Fibroblast of upper back skin (primary cell): ENCODE data around the gene CSN3.
"Not testable (repeated sequence)": the region's sequence is repeated elsewhere in the genome, so short reads cannot be mapped to it uniquely, and the experiment has no call there.

ENCODE experiments used
- DNase-seq: peaks from one replicate; pipeline ENCODE4 v3.0.0-alpha.2; 2013

Gene CSN3

GRCh38 chr4:70242297-70242696 is at the start of gene CSN3:
TSS of gene CSN3 (plus strand) at chr4:70242597. CDS start at chr4:70244820, 2,223 bp downstream.
- not testable (repeated sequence) for DNase-seq

GRCh38 chr4:70192895-70193294 is 49.5 kb upstream of the CSN3 start:
- no peak for DNase-seq

- DNase-seq, result no peak
These were observed 47.0 kb upstream of the CSN3 start, which contains the start of gene ODAM for GRCh38 chr4:70195425-70195824. TSS of gene ODAM (plus strand) at chr4:70195725. CDS start at chr4:70196544, 819 bp downstream.

GRCh38 chr4:70196857-70197256 is 45.5 kb upstream of the CSN3 start:
- no peak for DNase-seq

- no peak for DNase-seq
These were observed 44.6 kb upstream of the CSN3 start for GRCh38 chr4:70197842-70198241.

- DNase-seq, result no peak
These were observed 38.8 kb upstream of the CSN3 start for GRCh38 chr4:70203601-70204000.

GRCh38 chr4:70212752-70213151 is 29.6 kb upstream of the CSN3 start:
- not testable (repeated sequence) for DNase-seq

- DNase-seq, result not testable (repeated sequence)
These were observed 26.3 kb upstream of the CSN3 start for GRCh38 chr4:70216109-70216508.

- not testable (repeated sequence) for DNase-seq
These were observed 25.8 kb upstream of the CSN3 start for GRCh38 chr4:70216550-70216949.

GRCh38 chr4:70221389-70221788 is 21.0 kb upstream of the CSN3 start:
- not testable (repeated sequence) for DNase-seq

GRCh38 chr4:70221818-70222217 is 20.6 kb upstream of the CSN3 start:
- not testable (repeated sequence) for DNase-seq

GRCh38 chr4:70225824-70226223 is 16.6 kb upstream of the CSN3 start, which contains the start of gene FDCSP:
TSS of gene FDCSP (plus strand) at chr4:70226124. CDS start at chr4:70231195, 5,071 bp downstream.
- peak; percentile 4 for DNase-seq

- DNase-seq, result peak; percentile 7
These were observed 6.3 kb upstream of the CSN3 start for GRCh38 chr4:70236125-70236524.

GRCh38 chr4:70239131-70239883 is 3.1 kb upstream of the CSN3 start:
- DNase-seq, result no peak

GRCh38 chr4:70239884-70240591 is 2.4 kb upstream of the CSN3 start:
- DNase-seq, result no peak

GRCh38 chr4:70243091-70243490 is 694 bp downstream of the CSN3 start:
- no peak for DNase-seq

GRCh38 chr4:70251250-70251944 is 9.0 kb downstream of the CSN3 start:
- DNase-seq, result no peak

GRCh38 chr4:70251945-70252277 is 9.5 kb downstream of the CSN3 start:
- DNase-seq, result no peak

GRCh38 chr4:70269674-70270073 is 27.3 kb downstream of the CSN3 start:
- peak; percentile 0 for DNase-seq

- DNase-seq, result no peak
These were observed 34.7 kb downstream of the CSN3 start for GRCh38 chr4:70277121-70277520.

- DNase-seq, result no peak
These were observed 38.2 kb downstream of the CSN3 start for GRCh38 chr4:70280567-70280966.

GRCh38 chr4:70288651-70289050 is 46.3 kb downstream of the CSN3 start:
- DNase-seq, result no peak

- DNase-seq, result no peak
These were observed 48.9 kb downstream of the CSN3 start for GRCh38 chr4:70291341-70291740.

GRCh38 chr4:70297576-70297975 is 55.2 kb downstream of the CSN3 start:
- DNase-seq, result no peak
